H1 (cell line): ENCODE measurements around the gene TOP1.

Experiments
- CREB1 ChIP-seq: IDR thresholded peaks from 2 replicates; pipeline ENCODE4 v1.6.1; 2012; ENCODE audit warnings: inconsistent platforms
- MAX ChIP-seq: IDR thresholded peaks from 2 replicates; pipeline ENCODE4 v1.6.1; 2012; ENCODE audit warnings: inconsistent platforms

- TF ChIP-seq MAX (no peak), CREB1 (no peak)
These were observed 137.8 kb downstream of the TOP1 start for GRCh38 chr20:41166201-41167117.
